CD14-positive monocyte (primary cell): Measurements from ENCODE around the gene TMOD1. TPM values are rescaled to one million over a fixed set of nuclear protein-coding genes. Genes with fewer than 3 reads are reported as not detected.

ENCODE experiments used
- DNase-seq, 3 donors: peaks; one replicate each; pipeline ENCODE4 v3.0.0-alpha.2; 2011 to 2022
- H2AFZ ChIP-seq: 2 replicates; pipeline ENCODE4 v1.6.0; 2012; ENCODE audit warnings: mild to moderate bottlenecking, low read depth, low read length, inconsistent platforms; ENCODE audit not compliant: insufficient read depth, poor library complexity, severe bottlenecking
- H3K27ac ChIP-seq, 2 donors: 1 replicate in 1 of 2; 2 replicates in 1 of 2; pipeline ENCODE4 v1.5.1; 2012 to 2013; ENCODE audit warnings: low read length in 2 of 2, control low read depth in 1 of 2, inconsistent platforms in 1 of 2, low read depth in 1 of 2, mild to moderate bottlenecking in 1 of 2
- H3K27me3 ChIP-seq, 2 donors: one replicate each; pipeline versions ENCODE4 v1.6.0 to v1.6.1; 2011 to 2013; ENCODE audit warnings: low read length in 2 of 2; ENCODE audit not compliant: control insufficient read depth in 2 of 2, insufficient read depth in 2 of 2
- H3K36me3 ChIP-seq, 2 donors: replicated peaks in 1 of 2; 1 replicate in 1 of 2; 2 replicates in 1 of 2; pipeline versions ENCODE4 v1.5.1 to v1.6.1; 2012 to 2013; ENCODE audit warnings: low read length in 2 of 2, control low read depth in 1 of 2, inconsistent platforms in 1 of 2, mild to moderate bottlenecking in 1 of 2; ENCODE audit not compliant: insufficient read depth in 2 of 2, control insufficient read depth in 1 of 2
- H3K4me1 ChIP-seq, 2 donors: 1 replicate in 1 of 2; 2 replicates in 1 of 2; pipeline versions ENCODE4 v1.5.1 to v1.6.1; 2012 to 2013; ENCODE audit warnings: low read length in 2 of 2, control low read depth in 1 of 2, inconsistent platforms in 1 of 2, mild to moderate bottlenecking in 1 of 2, moderate library complexity in 1 of 2; ENCODE audit not compliant: insufficient read depth in 2 of 2, control insufficient read depth in 1 of 2
- H3K4me2 ChIP-seq: replicated peaks from 2 replicates; pipeline ENCODE3; 2012; ENCODE audit warnings: low read length, moderate library complexity, mild to moderate bottlenecking; ENCODE audit not compliant: poor library complexity, severe bottlenecking; ENCODE audit errors: extremely low read depth
- H3K4me3 ChIP-seq, 3 experiments: fragments of 200-600 bp in 1 of 3; sonication (generic) in 1 of 3; replicated peaks in 1 of 3; 1 replicate in 2 of 3; 2 replicates in 1 of 3; pipeline ENCODE4 v1.5.1; 2011 to 2013; ENCODE audit warnings: low read length in 3 of 3, mild to moderate bottlenecking in 3 of 3, control low read depth in 2 of 3, low read depth in 2 of 3, inconsistent platforms in 1 of 3, moderate library complexity in 1 of 3
- H3K79me2 ChIP-seq: 2 replicates; pipeline ENCODE4 v1.6.0; 2012; ENCODE audit warnings: mild to moderate bottlenecking, control low read depth, inconsistent platforms, low read length, moderate library complexity; ENCODE audit not compliant: insufficient read depth
- H3K9ac ChIP-seq: 2 replicates; pipeline ENCODE4 v1.6.0; 2017; ENCODE audit warnings: low read length, mild to moderate bottlenecking; ENCODE audit not compliant: insufficient read depth, poor library complexity, severe bottlenecking
- H3K9me3 ChIP-seq, 2 donors: replicated peaks in 1 of 2; 1 replicate in 1 of 2; 2 replicates in 1 of 2; pipeline versions ENCODE4 v1.5.1 to v1.6.1; 2012 to 2013; ENCODE audit warnings: low read length in 2 of 2, control low read depth in 1 of 2; ENCODE audit not compliant: control insufficient read depth in 1 of 2, insufficient read depth in 1 of 2
- H4K20me1 ChIP-seq: 2 replicates; pipeline ENCODE4 v1.6.0; 2012; ENCODE audit warnings: mild to moderate bottlenecking, low read length, control low read depth, moderate library complexity; ENCODE audit not compliant: insufficient read depth
- H3K27ac Mint-ChIP-seq, 7 donors: one replicate each; pipeline ENCODE4 v1.8.0; 2020; ENCODE audit warnings: mild to moderate bottlenecking in 7 of 7, mixed read lengths in 7 of 7, moderate library complexity in 6 of 7, inconsistent platforms in 2 of 7
- H3K27me3 Mint-ChIP-seq, 3 donors: one replicate each; pipeline ENCODE4 v1.8.0; 2021 to 2022; ENCODE audit warnings: low read depth in 3 of 3, mild to moderate bottlenecking in 3 of 3, mixed read lengths in 3 of 3, moderate library complexity in 3 of 3, inconsistent platforms in 1 of 3
- H3K36me3 Mint-ChIP-seq, 2 donors: one replicate each; pipeline ENCODE4 v1.8.0; 2020; ENCODE audit warnings: mixed read lengths in 2 of 2, inconsistent platforms in 1 of 2, mild to moderate bottlenecking in 1 of 2
- H3K4me1 Mint-ChIP-seq: one replicate; pipeline ENCODE4 v1.8.0; 2020; ENCODE audit warnings: mild to moderate bottlenecking, mixed read lengths
- H3K4me3 Mint-ChIP-seq, 2 donors: one replicate each; pipeline ENCODE4 v1.8.0; 2020; ENCODE audit warnings: mild to moderate bottlenecking in 2 of 2, mixed read lengths in 2 of 2, moderate library complexity in 1 of 2
- H3K9me3 Mint-ChIP-seq, 7 donors: one replicate each; pipeline ENCODE4 v1.8.0; 2020 to 2022; ENCODE audit warnings: mixed read lengths in 7 of 7, mild to moderate bottlenecking in 6 of 7, moderate library complexity in 6 of 7, inconsistent platforms in 2 of 7
- CTCF ChIP-seq: fragments of 200-600 bp; IDR thresholded peaks from one replicate; pipeline ENCODE4 v1.8.0; 2022; ENCODE audit warnings: antibody characterized with exemption, mild to moderate bottlenecking
- WGBS: methylation state at CpG from one replicate; pipeline ENCODE4 v1.1.5; 2013; ENCODE audit warnings: missing lambda C conversion rate; ENCODE audit not compliant: insufficient coverage; 5-methylcytosine and 5-hydroxymethylcytosine counted together
- intact Hi-C, 2 donors: fragments of 100-400 bp; cut with micrococcal nuclease; formaldehyde crosslinking; loops; one replicate each; pipeline versions ENCODE4 v1.15.0 to v1.15.1; 2023
- polyA plus RNA-seq, 3 donors: library from polyadenylated mRNA; depleted of rRNA in 1 of 3; unstranded in 2 of 3; stranded (reverse) in 1 of 3; fragments of 300-500 nt in 2 of 3; fragments of >200 nt in 1 of 3; fragmentation: Illumina TruSeq in 2 of 3; gene quantifications; 1 replicate in 2 of 3; 2 replicates in 1 of 3; pipeline ENCODE4 v1.2.3, GENCODE V29; 2012 to 2021

The TMOD1 gene
- polyA plus RNA-seq, 3 donors, result 0.09 to 0.81 (median 0.59) TPM

GRCh38 chr9:97548379-97548778 lies 46.9 kb downstream of the TMOD1 start:
- Mint-ChIP-seq H3K36me3 (no peaks in the 10 kb centered on the region), H3K27ac (no peak overlapping the region), H3K9me3 (no peaks in the 10 kb centered on the region), H3K4me3 (no peak overlapping the region), H3K27me3 (peaks cover 2 to 7% (median 4%) of the 10 kb centered on the region in 3 donors), H3K4me1 (peaks cover 3% of the 10 kb centered on the region)
- H4K20me1 ChIP-seq, result no peaks in the 10 kb centered on the region
- H3K36me3 ChIP-seq, result no peaks in the 10 kb centered on the region
- no peaks in the 10 kb centered on the region for H3K79me2 ChIP-seq
- no peaks in the 10 kb centered on the region for H3K27me3 ChIP-seq
- H3K4me2 ChIP-seq, result no peak overlapping the region
- H2AFZ ChIP-seq, result no peak overlapping the region
- WGBS, result no CpG with 5 or more reads among the region's 5 CpGs
- no peak overlapping the region for H3K4me3 ChIP-seq
- H3K27ac ChIP-seq, result no peak overlapping the region
- intact Hi-C loops, result no loop called here
- no peak for DNase-seq
- no peaks in the 10 kb centered on the region for H3K9me3 ChIP-seq
- no peaks in the 10 kb centered on the region for H3K4me1 ChIP-seq
- TF ChIP-seq CTCF, result no peak
- no peak overlapping the region for H3K9ac ChIP-seq

DNA sequence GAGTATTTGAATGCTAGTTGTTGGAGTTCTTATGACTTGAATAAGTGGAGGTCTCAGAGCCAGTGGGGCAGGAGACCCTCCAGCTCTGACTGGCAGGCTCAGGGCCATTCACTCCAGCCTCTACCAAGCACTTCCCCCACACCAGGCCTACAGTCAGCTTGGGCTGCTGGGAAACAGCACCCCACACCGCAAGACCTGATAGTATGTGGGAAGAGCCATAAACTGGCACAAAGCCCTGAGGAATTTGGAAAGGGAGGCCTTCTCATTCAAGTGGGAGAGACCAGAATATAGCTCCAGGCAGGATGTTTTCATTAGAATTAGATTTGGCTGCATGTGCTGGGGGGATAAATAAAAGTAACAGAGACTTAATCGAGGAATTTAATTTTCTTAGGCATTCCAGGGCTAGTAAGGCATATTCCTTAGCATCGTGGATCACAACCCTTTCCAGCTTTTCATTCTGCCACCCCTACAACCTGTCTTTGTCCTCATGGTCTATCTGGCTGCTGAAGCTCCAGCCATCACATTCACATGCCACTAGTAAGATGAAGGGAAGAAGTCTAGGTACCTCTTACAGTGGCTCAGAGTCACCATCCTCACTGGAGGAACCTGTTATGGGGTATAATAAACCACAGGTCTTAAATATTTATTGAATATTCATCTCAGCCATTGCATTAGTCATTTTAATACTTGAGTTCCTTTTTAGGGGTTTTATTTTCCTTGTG lies 47.5 kb downstream of the TMOD1 start:
- 100% methylated on average over 1 of the region's 3 CpGs for WGBS
- Histone ChIP-seq H3K4me2 (no peak overlapping the region), H3K36me3 (no peaks in the 10 kb centered on the region), H3K4me1 (no peaks in the 10 kb centered on the region), H3K9ac (no peak overlapping the region), H4K20me1 (no peaks in the 10 kb centered on the region), H3K4me3 (no peak overlapping the region), H3K9me3 (no peaks in the 10 kb centered on the region), H3K27ac (no peak overlapping the region), H2AFZ (no peak overlapping the region), H3K79me2 (no peaks in the 10 kb centered on the region), H3K27me3 (no peaks in the 10 kb centered on the region)
- intact Hi-C loops, result no loop called here
- H3K27ac Mint-ChIP-seq, result no peak overlapping the region
- no peak overlapping the region for H3K4me3 Mint-ChIP-seq
- no peak for DNase-seq
- H3K27me3 Mint-ChIP-seq, result peaks cover 2 to 7% (median 4%) of the 10 kb centered on the region in 3 donors
- H3K36me3 Mint-ChIP-seq, result no peaks in the 10 kb centered on the region
- peaks cover 3% of the 10 kb centered on the region for H3K4me1 Mint-ChIP-seq
- H3K9me3 Mint-ChIP-seq, result no peaks in the 10 kb centered on the region
- TF ChIP-seq CTCF, result no peak
